ENCODE results near the gene MRPS6. TPM values are rescaled to one million over a fixed set of nuclear protein-coding genes. Genes with fewer than 3 reads are reported as not detected.

MRPS6 gene
- total RNA-seq, 1 donor from 2014 or later = 40.2 TPM

- no peaks in the 10 kb centered on the region for H3K27me3 Mint-ChIP-seq
- intact Hi-C loops (cut with micrococcal nuclease) = no loop called here
- POLR2A ChIA-PET = no interaction called here
- no peak for ATAC-seq (ENCODE audit: low read depth)
- CTCF ChIA-PET = no interaction called here
- peaks cover 33% of the 10 kb centered on the region for H3K36me3 Mint-ChIP-seq (ENCODE audit: low read depth)
- no peak overlapping the region for H3K4me3 Mint-ChIP-seq
- DNase-seq = no peak
- peaks cover 41% of the 10 kb centered on the region for H3K4me1 Mint-ChIP-seq
- no peak for TF ChIP-seq CTCF (IDR thresholded peaks at IDR 0.05)
- no peak overlapping the region for H3K27ac Mint-ChIP-seq
- H3K9me3 Mint-ChIP-seq = no peaks in the 10 kb centered on the region
These were observed 11.8 kb downstream of the MRPS6 start for GRCh38 chr21:34085129-34085528.

- H3K36me3 Mint-ChIP-seq (ENCODE audit: low read depth) = peaks cover 24% of the 10 kb centered on the region
- intact Hi-C loops (cut with micrococcal nuclease) = no loop called here
- no peak overlapping the region for H3K4me3 Mint-ChIP-seq
- DNase-seq (no peak), ATAC-seq (ENCODE audit: low read depth) (no peak)
- H3K4me1 Mint-ChIP-seq = peaks cover 40% of the 10 kb centered on the region
- no peaks in the 10 kb centered on the region for H3K9me3 Mint-ChIP-seq
- ChIA-PET CTCF (no interaction called here), POLR2A (no interaction called here)
- no peak for TF ChIP-seq CTCF (IDR thresholded peaks at IDR 0.05)
- no peak overlapping the region for H3K27ac Mint-ChIP-seq
- no peaks in the 10 kb centered on the region for H3K27me3 Mint-ChIP-seq
These were observed 13.5 kb downstream of the MRPS6 start for GRCh38 chr21:34086887-34087306.

- H3K27me3 Mint-ChIP-seq = no peaks in the 10 kb centered on the region
- no peak overlapping the region for H3K27ac Mint-ChIP-seq
- ATAC-seq (ENCODE audit: low read depth) (no peak), DNase-seq (no peak)
- H3K9me3 Mint-ChIP-seq = no peaks in the 10 kb centered on the region
- no peak overlapping the region for H3K4me3 Mint-ChIP-seq
- H3K4me1 Mint-ChIP-seq = peaks cover 31% of the 10 kb centered on the region
- H3K36me3 Mint-ChIP-seq (ENCODE audit: low read depth) = peaks cover 14% of the 10 kb centered on the region
- intact Hi-C loops (cut with micrococcal nuclease) = no loop called here
- POLR2A ChIA-PET = no interaction called here
- no peak for TF ChIP-seq CTCF (IDR thresholded peaks at IDR 0.05)
- CTCF ChIA-PET = interaction anchor here (2.6 kb wide), 1 partner anchor 165 kb away, joined by 7 read pairs; no protein-coding TSS in a partner anchor
These were observed 15.4 kb downstream of the MRPS6 start for GRCh38 chr21:34088752-34089151.

GRCh38 chr21:34091032-34091431 lies 17.7 kb downstream of the MRPS6 start:
- Mint-ChIP-seq H3K27ac (no peak overlapping the region), H3K9me3 (no peaks in the 10 kb centered on the region), H3K36me3 (ENCODE audit: low read depth) (peaks cover 24% of the 10 kb centered on the region), H3K4me1 (peaks cover 29% of the 10 kb centered on the region), H3K4me3 (no peak overlapping the region), H3K27me3 (no peaks in the 10 kb centered on the region)
- intact Hi-C loops (cut with micrococcal nuclease) = no loop called here
- CTCF ChIA-PET = interaction anchor here (2.6 kb wide), 1 partner anchor 167 kb away, joined by 7 read pairs; no protein-coding TSS in a partner anchor
- TF ChIP-seq CTCF (IDR thresholded peaks at IDR 0.05) = no peak
- POLR2A ChIA-PET = interaction anchor here (0.9 kb wide), 1 partner anchor 10 kb away, joined by 4 read pairs; no protein-coding TSS in a partner anchor
- ATAC-seq (ENCODE audit: low read depth) (no peak), DNase-seq (no peak)

GRCh38 chr21:34091607-34092006 lies 18.2 kb downstream of the MRPS6 start:
- H3K9me3 Mint-ChIP-seq = no peaks in the 10 kb centered on the region
- H3K4me3 Mint-ChIP-seq = no peak overlapping the region
- no peak for ATAC-seq (ENCODE audit: low read depth)
- peaks cover 34% of the 10 kb centered on the region for H3K4me1 Mint-ChIP-seq
- TF ChIP-seq CTCF (IDR thresholded peaks at IDR 0.05) = no peak
- CTCF ChIA-PET = interaction anchor here (1.4 kb wide), 1 partner anchor 9 kb away, joined by 7 read pairs; no protein-coding TSS in a partner anchor
- peaks cover 29% of the 10 kb centered on the region for H3K36me3 Mint-ChIP-seq (ENCODE audit: low read depth)
- no peak for DNase-seq
- POLR2A ChIA-PET = no interaction called here
- H3K27me3 Mint-ChIP-seq = no peaks in the 10 kb centered on the region
- H3K27ac Mint-ChIP-seq = no peak overlapping the region
- intact Hi-C loops (cut with micrococcal nuclease) = no loop called here

Data from activated B cell treated with CpG ODN at 0.5 μM for 24 hours (primary cell).